Stimulated activated CD4-positive, alpha-beta T cell treated with anti-CD3 and anti-CD28 coated beads, Interleukin-15, amount 100 ng/mL, for 24 hours (primary cell): ENCODE measurements around the gene LRP2BP.
"Not testable (repeated sequence)": the region's sequence is repeated elsewhere in the genome, so short reads cannot be mapped to it uniquely, and the experiment has no call there.

ENCODE experiments used
- DNase-seq: peaks from one replicate; pipeline ENCODE4 v3.0.0-alpha.2; 2020

LRP2BP gene

GRCh38 chr4:185318679-185319078 lies 77.0 kb downstream of the LRP2BP start:
- DNase-seq, result no peak

GRCh38 chr4:185317880-185318279 lies 77.8 kb downstream of the LRP2BP start:
- DNase-seq, result no peak

- DNase-seq, result not testable (repeated sequence)
These were observed 78.3 kb downstream of the LRP2BP start for GRCh38 chr4:185317462-185317861.
